Karpas-422 (cell line): Measurements from ENCODE around the gene NPIPB9. TPM values are rescaled to one million over a fixed set of nuclear protein-coding genes. Genes with fewer than 3 reads are reported as not detected.
A peak's percentile ranks its signal among the peaks of the same experiment; 100 is the strongest.
"Not testable (repeated sequence)": the region's sequence is repeated elsewhere in the genome, so short reads cannot be mapped to it uniquely, and the experiment has no call there.

Source experiments
- DNase-seq: peaks from one replicate; pipeline ENCODE4 v3.0.0-alpha.2; 2015
- H2AFZ ChIP-seq: fragments of 200-600 bp; sonication (generic); 2 replicates; pipeline ENCODE4 v1.6.1; 2014; ENCODE audit warnings: antibody characterized with exemption, low read length, mixed read lengths
- H3K27ac ChIP-seq: fragments of 200-600 bp; sonication (generic); 2 replicates; pipeline ENCODE4 v1.5.1; 2014; ENCODE audit warnings: mild to moderate bottlenecking, low read length, moderate library complexity
- H3K27me3 ChIP-seq: fragments of 200-600 bp; sonication (generic); 2 replicates; pipeline ENCODE4 v1.6.1; 2014; ENCODE audit warnings: low read length, mixed read lengths
- H3K36me3 ChIP-seq: fragments of 200-600 bp; sonication (generic); 2 replicates; pipeline ENCODE4 v1.6.1; 2014; ENCODE audit warnings: low read length, mixed read lengths; ENCODE audit not compliant: insufficient read depth
- H3K4me1 ChIP-seq: fragments of 200-600 bp; sonication (generic); 2 replicates; pipeline ENCODE4 v1.6.1; 2014; ENCODE audit warnings: mild to moderate bottlenecking, low read length, mixed read lengths
- H3K4me2 ChIP-seq: fragments of 200-600 bp; sonication (generic); 2 replicates; pipeline ENCODE4 v1.6.1; 2014; ENCODE audit warnings: low read length, low read depth, mild to moderate bottlenecking; ENCODE audit not compliant: poor library complexity, severe bottlenecking
- H3K4me3 ChIP-seq: fragments of 200-600 bp; sonication (generic); 2 replicates; pipeline ENCODE4 v1.5.1; 2014; ENCODE audit warnings: mild to moderate bottlenecking, antibody characterized with exemption, low read length, mixed read lengths
- H3K79me2 ChIP-seq: fragments of 200-600 bp; sonication (generic); 2 replicates; pipeline ENCODE4 v1.6.1; 2014; ENCODE audit warnings: mild to moderate bottlenecking, low read length, mixed read lengths
- H3K9ac ChIP-seq: fragments of 200-600 bp; sonication (generic); 2 replicates; pipeline ENCODE4 v1.6.0; 2014; ENCODE audit warnings: low read length
- H3K9me2 ChIP-seq: fragments of 200-600 bp; sonication (generic), shearing (Covaris generic); replicated peaks from 2 replicates; pipeline ENCODE4 v1.6.0; 2014; ENCODE audit warnings: mild to moderate bottlenecking, low read length, moderate library complexity; ENCODE audit not compliant: insufficient read depth
- H3K9me3 ChIP-seq: fragments of 300-700, 200-600 bp; sonication (generic); 2 replicates; pipeline ENCODE4 v1.6.1; 2014; ENCODE audit warnings: low read length, mixed read lengths
- H4K20me1 ChIP-seq: fragments of 200-600 bp; sonication (generic); 2 replicates; pipeline ENCODE4 v1.6.1; 2014; ENCODE audit warnings: mild to moderate bottlenecking, antibody characterized with exemption, low read length, low read depth; ENCODE audit not compliant: insufficient read depth
- total RNA-seq: library from RNA; depleted of rRNA; stranded (reverse); fragments of >200 nt; shearing (Covaris generic); gene quantifications from 2 replicates; pipeline ENCODE4 v1.2.3, GENCODE V29; 2014; ENCODE audit warnings: low replicate concordance

The NPIPB9 gene
- total RNA-seq, 1 experiment from 2014 or later, result 1.6 TPM

DNA sequence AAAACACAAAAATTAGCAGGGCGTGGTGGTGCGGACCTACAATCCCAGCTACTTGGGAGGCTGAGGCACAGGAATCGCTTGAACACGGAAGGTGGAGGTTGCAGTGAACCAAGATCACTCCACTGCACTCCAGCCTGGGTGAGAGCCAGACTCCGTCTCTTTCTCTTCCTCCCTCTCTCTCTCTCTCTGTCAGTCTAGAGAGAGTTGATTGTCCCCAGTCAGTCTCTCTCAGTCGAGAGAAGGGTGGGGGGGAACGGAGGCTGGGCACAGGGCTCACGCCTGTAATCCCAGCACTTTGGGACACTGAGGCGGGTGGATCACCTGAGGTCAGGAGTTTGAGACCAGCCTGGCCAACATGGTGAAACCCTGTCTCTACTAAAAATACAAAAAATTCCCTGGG is 10.3 kb upstream of the NPIPB9 start:
- not testable (repeated sequence) for H3K9me3 ChIP-seq, H3K27me3 ChIP-seq, H3K27ac ChIP-seq, H2AFZ ChIP-seq, H3K4me1 ChIP-seq, H3K79me2 ChIP-seq, H3K9me2 ChIP-seq, H3K36me3 ChIP-seq, H3K4me2 ChIP-seq, H4K20me1 ChIP-seq, H3K4me3 ChIP-seq, DNase-seq, H3K9ac ChIP-seq

DNA sequence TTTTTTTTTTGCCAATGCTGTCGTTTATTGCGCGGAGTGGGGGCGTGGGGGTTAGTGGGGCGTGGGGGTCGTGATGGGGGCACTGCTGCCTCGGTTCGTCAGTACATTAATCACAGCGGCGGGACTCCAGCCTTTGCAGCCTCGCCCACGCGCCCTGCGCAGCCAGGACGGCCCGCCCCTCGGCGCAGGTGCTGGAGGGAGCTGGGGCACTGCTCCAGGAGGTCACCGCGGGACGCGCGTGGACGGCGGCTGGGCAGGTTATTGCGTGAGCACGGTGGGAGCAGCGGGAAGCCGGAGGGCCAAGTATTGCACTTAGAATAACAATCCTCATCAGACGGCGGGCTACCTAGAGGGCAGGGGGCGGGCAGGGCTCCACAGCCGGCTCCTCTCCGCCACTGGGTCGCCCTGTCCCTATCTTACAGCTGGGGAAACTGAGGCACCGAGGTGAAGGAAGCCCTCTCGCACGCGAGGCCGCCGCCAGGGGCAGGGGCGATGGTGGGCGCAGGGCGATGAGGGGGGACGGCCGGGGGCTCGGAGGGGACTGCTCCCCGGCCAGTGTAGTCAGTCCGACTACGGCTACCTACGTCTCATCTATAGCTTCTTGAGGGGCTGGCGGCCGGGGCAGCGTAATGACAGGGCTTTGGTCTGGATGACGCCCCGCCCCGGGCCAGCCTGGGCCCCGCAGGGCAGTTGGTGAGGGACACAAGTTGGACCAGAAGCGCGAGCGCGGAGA is 4.8 kb upstream of the NPIPB9 start:
- H4K20me1 ChIP-seq, H3K4me1 ChIP-seq, DNase-seq, H3K9me3 ChIP-seq, H3K4me3 ChIP-seq, H3K9ac ChIP-seq, H3K27ac ChIP-seq, H3K4me2 ChIP-seq, H3K79me2 ChIP-seq, H2AFZ ChIP-seq, H3K27me3 ChIP-seq, H3K9me2 ChIP-seq, H3K36me3 ChIP-seq: not testable (repeated sequence)

DNA sequence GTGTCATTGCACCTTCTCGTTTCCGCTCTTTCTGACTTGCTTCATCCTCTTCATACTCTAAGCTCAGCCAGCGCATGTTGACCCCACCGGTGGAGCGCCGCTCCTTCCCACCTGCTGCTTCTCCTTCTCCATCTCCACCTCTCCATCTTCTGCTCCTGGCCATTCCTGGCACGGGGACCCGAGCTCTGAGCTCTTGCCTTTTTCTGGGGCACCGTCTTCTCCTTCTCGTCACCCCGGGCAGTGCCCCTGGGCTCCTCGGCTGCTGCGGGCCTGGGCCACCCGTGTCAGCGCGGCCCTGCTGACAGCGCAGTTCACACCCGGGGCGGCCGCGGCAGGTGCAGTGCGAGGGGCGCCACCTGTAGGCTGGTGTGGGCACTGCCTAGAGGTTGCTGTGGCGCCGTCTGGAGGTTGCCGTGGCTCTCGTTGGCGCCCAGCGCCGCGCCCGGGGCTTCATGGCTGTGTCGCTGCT is 1.6 kb upstream of the NPIPB9 start:
- peak overlapping the region; percentile 50 for H3K4me2 ChIP-seq
- DNase-seq, result not testable (repeated sequence)

DNA sequence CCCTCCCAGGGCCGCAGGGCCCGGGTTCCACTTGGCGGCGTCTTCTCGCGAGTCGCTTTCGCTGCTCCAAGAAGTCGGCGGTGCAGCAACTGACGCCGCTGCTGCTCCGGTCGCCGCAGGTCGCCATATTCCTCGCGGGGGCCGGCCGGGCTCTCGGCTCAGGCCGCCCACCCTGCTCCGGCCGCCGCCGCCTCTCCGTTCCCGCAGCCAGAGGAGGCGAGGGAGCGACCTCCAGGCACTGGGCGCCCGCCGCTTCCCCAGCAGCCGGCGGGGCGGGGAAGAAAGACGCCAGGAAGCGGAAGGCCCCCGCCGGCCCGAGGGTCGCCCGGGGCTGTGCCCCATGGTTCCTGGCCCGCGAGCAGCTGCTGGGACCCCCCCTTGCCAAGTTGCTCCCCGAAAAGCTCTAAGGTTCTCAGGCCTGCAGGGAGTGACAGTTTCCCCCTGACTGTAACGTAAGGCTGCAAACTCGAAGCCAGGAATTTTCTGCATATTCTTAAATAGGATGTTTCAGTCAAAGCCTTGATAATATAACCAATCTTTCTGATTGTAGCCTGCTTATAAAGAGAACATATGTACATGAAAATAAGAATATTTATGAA is 1.0 kb upstream of the NPIPB9 start:
- not testable (repeated sequence) for H3K9ac ChIP-seq, H3K27me3 ChIP-seq, H3K4me2 ChIP-seq, H3K79me2 ChIP-seq, H3K27ac ChIP-seq, H3K4me3 ChIP-seq, H4K20me1 ChIP-seq, H2AFZ ChIP-seq, DNase-seq, H3K4me1 ChIP-seq, H3K36me3 ChIP-seq, H3K9me2 ChIP-seq, H3K9me3 ChIP-seq

More for the DNA sequence above, 1.6 kb upstream of the NPIPB9 start:
- H3K36me3 ChIP-seq, H3K27me3 ChIP-seq, H3K4me3 ChIP-seq, H3K4me1 ChIP-seq, H3K79me2 ChIP-seq, H2AFZ ChIP-seq, H4K20me1 ChIP-seq, H3K9me3 ChIP-seq, H3K27ac ChIP-seq, H3K9me2 ChIP-seq: not testable (repeated sequence)
- H3K9ac ChIP-seq, result peak overlapping the region; percentile 50

DNA sequence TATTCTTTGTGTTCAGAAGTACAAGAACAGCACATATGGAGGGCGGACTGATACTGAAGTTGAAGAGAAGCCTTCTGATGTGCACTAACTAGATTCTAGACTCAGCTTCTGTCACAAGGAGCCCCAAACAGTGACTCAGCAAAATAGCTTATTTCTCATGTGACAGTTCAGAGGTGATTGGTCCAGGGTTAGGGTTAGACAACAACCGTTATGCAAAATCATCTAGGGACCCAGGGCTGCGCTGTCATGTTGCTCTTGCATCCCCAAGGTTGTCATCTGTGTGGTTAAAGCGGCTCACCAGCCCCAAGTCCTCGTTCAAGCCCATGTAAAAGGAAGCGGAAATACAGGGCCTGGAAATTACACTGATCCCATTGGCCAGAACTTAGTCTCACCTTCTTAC is 30.1 kb downstream of the NPIPB9 start:
- not testable (repeated sequence) for DNase-seq, H3K27me3 ChIP-seq, H3K9me2 ChIP-seq, H3K27ac ChIP-seq, H3K9ac ChIP-seq, H3K4me2 ChIP-seq, H3K4me1 ChIP-seq, H3K79me2 ChIP-seq, H3K9me3 ChIP-seq, H4K20me1 ChIP-seq, H3K4me3 ChIP-seq, H3K36me3 ChIP-seq, H2AFZ ChIP-seq

DNA sequence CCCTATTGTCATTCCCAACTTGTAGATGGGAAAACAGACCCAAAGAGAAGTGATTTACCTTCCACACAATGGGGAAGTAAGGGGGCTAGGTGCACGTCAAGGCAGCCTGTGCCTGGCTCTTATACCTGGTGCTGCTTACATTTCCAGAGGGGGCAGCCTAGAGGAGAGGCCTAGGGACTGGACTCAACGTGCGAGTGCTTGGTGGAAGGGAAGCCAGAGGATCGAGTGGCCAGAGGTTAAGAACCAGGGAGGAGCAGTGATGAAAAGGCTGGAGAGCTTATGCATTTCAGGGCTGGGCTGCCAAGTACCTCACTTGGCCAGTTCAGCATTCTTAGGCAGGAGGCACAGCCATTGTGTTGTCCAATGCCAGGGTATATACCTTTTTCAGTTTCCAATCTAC is 30.8 kb downstream of the NPIPB9 start:
- not testable (repeated sequence) for H3K27ac ChIP-seq, H3K9me2 ChIP-seq, DNase-seq, H3K9me3 ChIP-seq, H3K79me2 ChIP-seq, H3K27me3 ChIP-seq, H3K9ac ChIP-seq, H4K20me1 ChIP-seq, H2AFZ ChIP-seq, H3K4me1 ChIP-seq, H3K4me3 ChIP-seq, H3K4me2 ChIP-seq, H3K36me3 ChIP-seq

DNA sequence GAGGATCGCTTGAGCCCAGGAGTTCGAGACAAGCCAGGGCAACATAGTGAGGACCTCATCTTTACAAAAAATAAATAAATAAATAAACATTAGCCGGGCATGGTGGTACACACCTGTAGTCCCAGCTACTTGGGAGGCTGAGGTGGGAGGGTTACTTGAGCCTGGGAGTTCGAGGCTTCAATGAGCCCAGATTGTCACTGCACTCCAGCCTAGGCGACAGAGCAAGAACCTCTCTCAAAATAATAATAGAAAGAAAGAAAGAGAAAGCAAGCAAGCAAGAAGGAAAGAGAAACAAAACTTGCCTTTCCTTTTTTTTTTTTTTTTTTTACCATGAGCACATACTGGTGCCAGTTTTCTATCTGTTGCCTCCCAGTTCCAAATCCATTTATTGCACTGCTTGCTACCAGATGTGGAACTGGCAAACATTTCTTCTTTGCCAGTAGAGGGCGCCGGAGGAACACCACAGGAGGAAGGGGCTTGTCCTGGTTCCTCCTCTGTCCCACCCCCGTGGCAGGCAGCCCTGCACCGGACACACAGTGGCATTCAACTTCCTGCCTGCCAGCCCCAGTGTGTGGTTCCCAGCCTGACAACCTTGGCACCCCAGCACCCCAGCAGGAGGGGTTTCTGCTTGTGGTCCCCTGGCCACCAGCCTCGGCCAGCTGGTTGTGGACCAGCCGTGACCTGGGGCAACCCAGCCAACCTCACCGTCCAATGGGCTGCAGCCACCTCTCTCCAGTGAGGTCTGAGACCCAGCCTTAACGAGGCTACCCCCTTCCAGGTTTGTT is 50.8 kb downstream of the NPIPB9 start:
- peak; percentile 84 for DNase-seq
- H4K20me1 ChIP-seq, H3K4me3 ChIP-seq, H2AFZ ChIP-seq, H3K27ac ChIP-seq, H3K27me3 ChIP-seq, H3K9me3 ChIP-seq, H3K36me3 ChIP-seq, H3K9me2 ChIP-seq, H3K79me2 ChIP-seq, H3K4me2 ChIP-seq, H3K9ac ChIP-seq, H3K4me1 ChIP-seq: not testable (repeated sequence)

DNA sequence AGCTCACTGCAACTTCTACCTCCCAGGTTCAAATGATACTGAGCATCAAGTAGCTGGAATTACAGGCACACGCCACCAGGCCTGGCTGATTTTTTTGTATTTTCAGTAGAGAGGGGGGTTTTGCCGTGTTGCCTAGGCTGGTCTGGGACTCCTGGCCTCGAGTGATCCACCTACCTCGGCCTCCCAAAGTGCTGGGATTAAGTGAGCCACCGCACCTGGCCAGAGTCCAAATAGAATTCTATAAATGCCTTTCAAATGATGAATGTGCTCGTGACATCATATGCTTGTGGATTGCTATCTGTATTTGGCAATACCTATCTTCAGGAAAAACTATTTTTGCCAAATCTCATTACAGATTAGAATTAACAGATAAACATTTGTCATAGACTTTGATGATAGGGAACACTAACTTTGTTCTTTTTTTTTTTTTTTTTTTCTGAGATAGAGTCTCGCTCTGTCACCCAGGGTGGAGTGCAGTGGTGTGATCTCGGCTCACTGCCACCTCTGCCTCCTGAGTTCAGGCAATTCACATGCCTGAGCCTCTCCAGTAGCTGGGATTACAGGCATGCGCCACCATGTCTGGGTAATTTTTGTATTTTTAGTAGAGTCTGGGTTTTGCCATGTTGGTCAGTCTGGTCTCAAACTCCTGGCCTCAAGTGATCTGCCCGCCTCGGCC is 56.0 kb downstream of the NPIPB9 start:
- not testable (repeated sequence) for H3K27ac ChIP-seq

More for the DNA sequence above, 56.0 kb downstream of the NPIPB9 start:
- H2AFZ ChIP-seq, H3K79me2 ChIP-seq, H3K9me3 ChIP-seq, H3K27me3 ChIP-seq, H3K9ac ChIP-seq, H3K4me2 ChIP-seq, DNase-seq, H3K9me2 ChIP-seq, H3K4me3 ChIP-seq, H3K4me1 ChIP-seq, H3K36me3 ChIP-seq, H4K20me1 ChIP-seq: not testable (repeated sequence)
